Measurements from ENCODE around the gene TEKT2. TPM values are rescaled to one million over a fixed set of nuclear protein-coding genes. Genes with fewer than 3 reads are reported as not detected.

TEKT2 gene
- total and polyA plus RNA-seq, 2 of the 4 experiments (the other 2 are of a cell fraction) = 0.18 TPM; not detected in 1

DNA sequence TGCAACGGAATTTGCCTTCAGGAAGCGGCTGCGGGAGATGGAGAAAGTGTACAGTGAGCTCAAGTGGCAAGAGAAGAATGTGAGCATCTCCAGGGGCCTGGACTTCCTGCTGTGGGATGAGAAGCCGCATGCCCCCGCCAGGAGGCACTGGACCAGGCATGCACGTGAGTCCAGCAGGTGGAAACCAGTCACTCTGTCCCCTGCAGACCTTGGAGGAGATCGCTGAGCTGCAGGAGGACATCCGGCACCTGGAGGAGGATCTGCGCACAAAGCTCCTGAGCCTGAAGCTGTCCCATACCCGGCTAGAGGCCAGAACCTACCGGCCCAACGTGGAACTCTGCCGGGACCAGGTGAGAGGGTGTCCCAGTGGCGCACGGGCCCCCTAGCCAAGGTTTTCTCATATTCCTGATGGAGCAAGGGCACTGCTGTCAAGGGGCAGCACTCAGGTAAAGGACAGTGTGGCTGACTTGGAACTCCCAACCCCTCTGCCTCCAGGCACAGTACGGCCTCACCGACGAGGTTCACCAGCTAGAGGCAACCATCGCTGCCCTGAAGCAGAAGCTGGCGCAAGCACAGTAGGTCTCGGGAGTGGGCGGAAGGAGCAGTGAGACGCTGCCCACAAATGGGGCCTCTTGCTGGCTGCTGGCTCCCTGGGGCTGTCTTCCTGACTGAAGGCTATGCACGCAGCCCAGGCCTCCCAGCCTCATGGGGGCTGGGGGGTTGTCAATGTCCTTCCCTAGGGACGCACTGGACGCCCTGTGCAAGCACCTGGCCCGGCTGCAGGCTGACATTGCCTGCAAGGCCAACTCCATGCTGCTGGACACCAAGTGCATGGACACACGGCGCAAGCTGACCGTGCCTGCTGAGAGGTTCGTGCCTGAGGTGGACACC, 3.6 kb downstream of the TEKT2 start:
- H3K14ac ChIP-seq (replicated peaks; ENCODE audit: low read depth, low read length) = no peak overlapping the region
- ATAC-seq (ENCODE audit: low read depth) (no peak), DNase-seq (no peak)
- no peak overlapping the region for H2BK15ac ChIP-seq (ENCODE audit: low read depth, low read length)
- ChIA-PET CTCF (no interaction called here), POLR2A (ENCODE audit: unreplicated experiment) (no interaction called here)
- H3K79me1 ChIP-seq (ENCODE audit: low read depth in 1 of 2, low read length in 2 of 2) = peaks cover 29 to 37% of the 10 kb centered on the region in 2 experiments
- peak overlapping the region; percentile 87 for H2AK9ac ChIP-seq (replicated peaks; ENCODE audit: low read depth, low read length, poor library complexity)
- no peak overlapping the region; the same call in 1 of the 2 replicates for H3K4ac ChIP-seq (ENCODE audit: low read depth, low read length)
- H3K9ac ChIP-seq (ENCODE audit: low read depth, low read length) = no peak overlapping the region
- intact Hi-C loops (cut with micrococcal nuclease) = loop anchor here (1.0 to 10.0 kb wide), 2 partner anchors 153 to 204 kb away; partner anchors contain the start of genes AGO1 and AGO3
- H3K9me1 ChIP-seq (ENCODE audit: insufficient read depth, low read length) = peaks cover 8% of the 10 kb centered on the region; the same call in 1 of the 2 replicates
- H2AK5ac ChIP-seq (ENCODE audit: low read depth, low read length) = 0 out of 2 replicates have a peak overlapping the region, but pooled peaks have one; percentile 16
- no TSS peak for BruUV-seq (replicated peaks)
- H3K4me2 ChIP-seq (ENCODE audit: low read depth, low read length) = no peak overlapping the region
- H2BK120ac ChIP-seq (ENCODE audit: low read depth, low read length) = no peak overlapping the region
- no peak overlapping the region; the same call in 1 of the 2 replicates for H4K91ac ChIP-seq (ENCODE audit: insufficient read depth, low read depth, low read length)
- H3K56ac ChIP-seq (ENCODE audit: extremely low read depth, insufficient read depth, low read length) = no peak overlapping the region
- H4K20me1 ChIP-seq (ENCODE audit: insufficient read depth, low read length) = peaks cover 7% of the 10 kb centered on the region; the same call in 1 of the 2 replicates
- no peaks in the 10 kb centered on the region for H3K27me3 ChIP-seq (ENCODE audit: control insufficient read depth, insufficient read depth, low read length)
- no peak overlapping the region for H3K27ac ChIP-seq (ENCODE audit: insufficient read depth, low read length)
- H2BK20ac ChIP-seq (ENCODE audit: low read depth, low read length) = no peak overlapping the region
- 86% methylated on average over 19 of the region's 31 CpGs; no CpG with 5 or more reads in 1 of the 2 experiments for WGBS, 2 experiments (ENCODE audit: extremely low coverage in 2 of 2, insufficient read length in 1 of 2)
- H3K9me3 ChIP-seq (ENCODE audit: control insufficient read depth, insufficient read depth, low read length) = no peaks in the 10 kb centered on the region
- no peak overlapping the region for H3K23ac ChIP-seq (ENCODE audit: low read depth, low read length)
- peak overlapping the region; percentile 100 for H2AFZ ChIP-seq (replicated peaks; ENCODE audit: low read length, poor library complexity)
- peak overlapping the region; percentile 99 for H4K5ac ChIP-seq (ENCODE audit: low read depth, low read length)
- in situ Hi-C loops (cut with MboI; ENCODE audit: low sequenced_read_pairs) = no loop called here
- H3K4me3 ChIP-seq (ENCODE audit: insufficient read depth, low read depth, low read length) = no peak overlapping the region
- H3K4me1 ChIP-seq (ENCODE audit: control insufficient read depth, insufficient read depth, low read length) = peaks cover 2% of the 10 kb centered on the region; the same call in 1 of the 2 replicates
- dilution Hi-C loops (cut with HindIII; ENCODE audit: low sequenced_read_pairs, unreplicated experiment) = no loop called here
- no peak overlapping the region for H3K18ac ChIP-seq (ENCODE audit: low read depth, low read length)
- H4K8ac ChIP-seq (ENCODE audit: low read depth in 2 of 2, low read length in 2 of 2) = peak overlapping the region; percentile 97 to 99
- peaks cover 10% of the 10 kb centered on the region for H3K36me3 ChIP-seq (ENCODE audit: control insufficient read depth, insufficient read depth, low read length)
- no peak overlapping the region for H2BK5ac ChIP-seq (ENCODE audit: low read depth, low read length, poor library complexity, severe bottlenecking)
- TF ChIP-seq, protein P1, sequence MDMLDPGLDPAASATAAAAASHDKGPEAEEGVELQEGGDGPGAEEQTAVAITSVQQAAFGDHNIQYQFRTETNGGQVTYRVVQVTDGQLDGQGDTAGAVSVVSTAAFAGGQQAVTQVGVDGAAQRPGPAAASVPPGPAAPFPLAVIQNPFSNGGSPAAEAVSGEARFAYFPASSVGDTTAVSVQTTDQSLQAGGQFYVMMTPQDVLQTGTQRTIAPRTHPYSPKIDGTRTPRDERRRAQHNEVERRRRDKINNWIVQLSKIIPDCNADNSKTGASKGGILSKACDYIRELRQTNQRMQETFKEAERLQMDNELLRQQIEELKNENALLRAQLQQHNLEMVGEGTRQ (IDR thresholded peaks at IDR 0.05; ENCODE audit: low read depth, low read length) = no peak
- TF ChIP-seq FOS (IDR thresholded peaks at IDR 0.05; ENCODE audit: low read depth, low read length) = no peak
- TF ChIP-seq NFE2L2 (IDR thresholded peaks at IDR 0.05; ENCODE audit: low read depth, low read length) = no peak
- TF ChIP-seq CHD1 (IDR thresholded peaks at IDR 0.05; ENCODE audit: low read depth, low read length) = no peak
- no peak for TF ChIP-seq BHLHE40 (IDR thresholded peaks at IDR 0.05; ENCODE audit: low read depth, low read length)
- no peak for TF ChIP-seq MAZ (IDR thresholded peaks at IDR 0.05; ENCODE audit: borderline replicate concordance, low read depth, low read length)
- TF ChIP-seq, protein P2, sequence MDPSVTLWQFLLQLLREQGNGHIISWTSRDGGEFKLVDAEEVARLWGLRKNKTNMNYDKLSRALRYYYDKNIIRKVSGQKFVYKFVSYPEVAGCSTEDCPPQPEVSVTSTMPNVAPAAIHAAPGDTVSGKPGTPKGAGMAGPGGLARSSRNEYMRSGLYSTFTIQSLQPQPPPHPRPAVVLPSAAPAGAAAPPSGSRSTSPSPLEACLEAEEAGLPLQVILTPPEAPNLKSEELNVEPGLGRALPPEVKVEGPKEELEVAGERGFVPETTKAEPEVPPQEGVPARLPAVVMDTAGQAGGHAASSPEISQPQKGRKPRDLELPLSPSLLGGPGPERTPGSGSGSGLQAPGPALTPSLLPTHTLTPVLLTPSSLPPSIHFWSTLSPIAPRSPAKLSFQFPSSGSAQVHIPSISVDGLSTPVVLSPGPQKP (IDR thresholded peaks at IDR 0.05; ENCODE audit: borderline replicate concordance, low read depth, low read length) = no peak
- TF ChIP-seq, protein P3, sequence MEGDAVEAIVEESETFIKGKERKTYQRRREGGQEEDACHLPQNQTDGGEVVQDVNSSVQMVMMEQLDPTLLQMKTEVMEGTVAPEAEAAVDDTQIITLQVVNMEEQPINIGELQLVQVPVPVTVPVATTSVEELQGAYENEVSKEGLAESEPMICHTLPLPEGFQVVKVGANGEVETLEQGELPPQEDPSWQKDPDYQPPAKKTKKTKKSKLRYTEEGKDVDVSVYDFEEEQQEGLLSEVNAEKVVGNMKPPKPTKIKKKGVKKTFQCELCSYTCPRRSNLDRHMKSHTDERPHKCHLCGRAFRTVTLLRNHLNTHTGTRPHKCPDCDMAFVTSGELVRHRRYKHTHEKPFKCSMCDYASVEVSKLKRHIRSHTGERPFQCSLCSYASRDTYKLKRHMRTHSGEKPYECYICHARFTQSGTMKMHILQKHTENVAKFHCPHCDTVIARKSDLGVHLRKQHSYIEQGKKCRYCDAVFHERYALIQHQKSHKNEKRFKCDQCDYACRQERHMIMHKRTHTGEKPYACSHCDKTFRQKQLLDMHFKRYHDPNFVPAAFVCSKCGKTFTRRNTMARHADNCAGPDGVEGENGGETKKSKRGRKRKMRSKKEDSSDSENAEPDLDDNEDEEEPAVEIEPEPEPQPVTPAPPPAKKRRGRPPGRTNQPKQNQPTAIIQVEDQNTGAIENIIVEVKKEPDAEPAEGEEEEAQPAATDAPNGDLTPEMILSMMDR (conservative IDR thresholded peaks at IDR 0.05; ENCODE audit: low read depth, low read length) = no peak
- no peak for TF ChIP-seq MAFK (IDR thresholded peaks at IDR 0.05; ENCODE audit: low read depth, low read length)
- TF ChIP-seq MXI1 (IDR thresholded peaks at IDR 0.05; ENCODE audit: borderline replicate concordance, low read depth, low read length) = no peak
- TF ChIP-seq RFX5 (IDR thresholded peaks at IDR 0.05; ENCODE audit: low read depth, low read length) = no peak
- no peak for TF ChIP-seq SMC3 (IDR thresholded peaks at IDR 0.05; ENCODE audit: low read depth, low read length)
- no peak for TF ChIP-seq CEBPB (IDR thresholded peaks at IDR 0.05; ENCODE audit: low read depth, low read length)

All from IMR-90 (cell line).